IMR-90 (cell line): Measurements from ENCODE around the gene SLC25A11. TPM values are rescaled to one million over a fixed set of nuclear protein-coding genes. Genes with fewer than 3 reads are reported as not detected.

Experiments
- ATAC-seq: fragments of 200-7000 bp; cut with Tn5 transposase; 2 replicates; pipeline ENCODE4 v1.9.1; 2020; ENCODE audit warnings: low read depth, mild to moderate bottlenecking, moderate library complexity
- BruUV-seq: library from RNA; stranded (reverse); fragments of 400-500 nt; replicated peaks from 2 replicates; lab custom pipeline; 2021; lab: Mats Ljungman, UMichigan
- CTCF ChIA-PET: fragments of 300-600 bp; formaldehyde crosslinking; extraction: SDS; loops from one replicate; lab custom pipeline; 2021; ENCODE audit warnings: antibody characterized with exemption; lab: Yijun Ruan, JAX
- POLR2A ChIA-PET: fragments of 300-600 bp; sonication (Branson Sonifier 250); formaldehyde crosslinking; loops from one replicate; lab custom pipeline; 2022; ENCODE audit warnings: antibody characterized with exemption; ENCODE audit not compliant: unreplicated experiment; lab: Charles Lee
- DNase-seq: peaks from one replicate; pipeline ENCODE4 v3.0.0; 2013
- H2AFZ ChIP-seq: replicated peaks from 2 replicates; pipeline ENCODE3; 2013; ENCODE audit warnings: low read length, mild to moderate bottlenecking; ENCODE audit not compliant: poor library complexity
- H2AK5ac ChIP-seq: 2 replicates; pipeline ENCODE4 v1.6.1; 2013; ENCODE audit warnings: low read depth, low read length, inconsistent platforms
- H2AK9ac ChIP-seq: replicated peaks from 2 replicates; pipeline ENCODE3; 2013; ENCODE audit warnings: mild to moderate bottlenecking, low read depth, low read length, moderate library complexity; ENCODE audit not compliant: poor library complexity
- H2BK120ac ChIP-seq: 2 replicates; pipeline ENCODE4 v1.6.1; 2013; ENCODE audit warnings: low read depth, low read length, inconsistent platforms
- H2BK15ac ChIP-seq: 3 replicates; pipeline ENCODE4 v1.6.1; 2013; ENCODE audit warnings: low read depth, low read length, inconsistent platforms
- H2BK20ac ChIP-seq: 2 replicates; pipeline ENCODE4 v1.6.1; 2013; ENCODE audit warnings: low read depth, mild to moderate bottlenecking, inconsistent platforms, low read length, moderate library complexity
- H2BK5ac ChIP-seq: 2 replicates; pipeline ENCODE4 v1.6.1; 2013; ENCODE audit warnings: mild to moderate bottlenecking, low read depth, low read length, inconsistent platforms; ENCODE audit not compliant: poor library complexity, severe bottlenecking
- H3K14ac ChIP-seq: replicated peaks from 2 replicates; pipeline ENCODE4 v1.6.1; 2013; ENCODE audit warnings: low read depth, low read length, inconsistent platforms
- H3K18ac ChIP-seq: 2 replicates; pipeline ENCODE4 v1.6.1; 2013; ENCODE audit warnings: low read depth, low read length, control low read depth
- H3K23ac ChIP-seq: 2 replicates; pipeline ENCODE4 v1.6.1; 2013; ENCODE audit warnings: low read depth, low read length, inconsistent platforms
- H3K27ac ChIP-seq: 2 replicates; pipeline ENCODE4 v1.5.1; 2013; ENCODE audit warnings: mild to moderate bottlenecking, control low read depth, low read length; ENCODE audit not compliant: insufficient read depth
- H3K27me3 ChIP-seq: 2 replicates; pipeline ENCODE4 v1.6.1; 2013; ENCODE audit warnings: low read length; ENCODE audit not compliant: control insufficient read depth, insufficient read depth
- H3K36me3 ChIP-seq: 2 replicates; pipeline ENCODE4 v1.6.1; 2013; ENCODE audit warnings: low read length, mixed read lengths; ENCODE audit not compliant: control insufficient read depth, insufficient read depth
- H3K4ac ChIP-seq: 2 replicates; pipeline ENCODE4 v1.6.1; 2013; ENCODE audit warnings: low read depth, low read length, inconsistent platforms
- H3K4me1 ChIP-seq: 2 replicates; pipeline ENCODE4 v1.6.1; 2013; ENCODE audit warnings: low read length, mixed read lengths; ENCODE audit not compliant: control insufficient read depth, insufficient read depth
- H3K4me2 ChIP-seq: 2 replicates; pipeline ENCODE4 v1.6.1; 2013; ENCODE audit warnings: low read depth, mild to moderate bottlenecking, control low read depth, low read length, moderate library complexity
- H3K4me3 ChIP-seq: 2 replicates; pipeline ENCODE4 v1.5.1; 2013; ENCODE audit warnings: low read depth, mild to moderate bottlenecking, control low read depth, low read length, moderate library complexity; ENCODE audit not compliant: insufficient read depth
- H3K56ac ChIP-seq: 2 replicates; pipeline ENCODE4 v1.6.1; 2013; ENCODE audit warnings: low read length, inconsistent platforms; ENCODE audit not compliant: insufficient read depth; ENCODE audit errors: extremely low read depth
- H3K79me1 ChIP-seq, 2 experiments: 2 replicates each; pipeline ENCODE4 v1.6.1; 2013; ENCODE audit warnings: low read length in 2 of 2, inconsistent platforms in 1 of 2, low read depth in 1 of 2
- H3K9ac ChIP-seq: 2 replicates; pipeline ENCODE4 v1.6.1; 2013; ENCODE audit warnings: low read depth, low read length, control low read depth
- H3K9me1 ChIP-seq: 2 replicates; pipeline ENCODE4 v1.6.1; 2013; ENCODE audit warnings: low read length, inconsistent platforms; ENCODE audit not compliant: insufficient read depth
- H3K9me3 ChIP-seq: 2 replicates; pipeline ENCODE4 v1.6.1; 2013; ENCODE audit warnings: low read length; ENCODE audit not compliant: control insufficient read depth, insufficient read depth
- H4K20me1 ChIP-seq: 2 replicates; pipeline ENCODE4 v1.6.1; 2013; ENCODE audit warnings: low read length, inconsistent platforms; ENCODE audit not compliant: insufficient read depth
- H4K5ac ChIP-seq: 2 replicates; pipeline ENCODE4 v1.6.1; 2013; ENCODE audit warnings: mild to moderate bottlenecking, low read depth, low read length, control low read depth
- H4K8ac ChIP-seq, 2 experiments: 2 replicates each; pipeline ENCODE4 v1.6.1; 2013; ENCODE audit warnings: low read depth in 2 of 2, low read length in 2 of 2, control low read depth in 1 of 2, inconsistent platforms in 1 of 2
- H4K91ac ChIP-seq: 2 replicates; pipeline ENCODE4 v1.6.1; 2013; ENCODE audit warnings: low read depth, low read length, inconsistent platforms; ENCODE audit not compliant: insufficient read depth
- FOS ChIP-seq: fragments of 150-350 bp; IDR thresholded peaks from 2 replicates; pipeline ENCODE4 v1.6.1; 2016; ENCODE audit warnings: low read depth, low read length
- WGBS, 2 experiments: methylation state at CpG; one replicate each; pipeline versions ENCODE4 v1.1.5 to v1.1.7; 2013; ENCODE audit warnings: missing lambda C conversion rate in 2 of 2; ENCODE audit not compliant: insufficient read length in 1 of 2; ENCODE audit errors: extremely low coverage in 2 of 2; 5-methylcytosine and 5-hydroxymethylcytosine counted together
- dilution Hi-C: fragments of 300-500 bp; cut with HindIII; formaldehyde crosslinking; loops from one replicate; pipeline ENCODE4 v1.14.3; 2018; ENCODE audit warnings: low sequenced_read_pairs; ENCODE audit not compliant: unreplicated experiment
- in situ Hi-C: fragments of 300-500 bp; cut with MboI; formaldehyde crosslinking; loops from 3 replicates; pipeline ENCODE4 v1.14.3; 2019; ENCODE audit warnings: low sequenced_read_pairs, inconsistent platforms, mixed read lengths
- intact Hi-C: fragments of 100-400 bp; cut with micrococcal nuclease; formaldehyde crosslinking; loops from 2 replicates; pipeline ENCODE4 v1.10.0; 2022
- polyA plus RNA-seq, 3 experiments: library from polyadenylated mRNA; depleted of rRNA; stranded (reverse); fragments of >200 nt; gene quantifications; 2 replicates each; pipeline ENCODE4 v1.2.3, GENCODE V29; 2012; ENCODE audit warnings: low replicate concordance in 1 of 3
- total RNA-seq: library from RNA; depleted of rRNA; stranded (reverse); fragments of >200 nt; gene quantifications from 2 replicates; pipeline ENCODE4 v1.2.3, GENCODE V29; 2012

SLC25A11 gene
- total and polyA plus RNA-seq, 2 of the 4 experiments (the other 2 are of a cell fraction) = 35.0 to 62.2 TPM

GRCh38 chr17:4971826-4972225 is 32.0 kb upstream of the SLC25A11 start:
- POLR2A ChIA-PET = no interaction called here
- CTCF ChIA-PET = interaction anchor here (1.9 kb wide), 1 partner anchor 9 kb away, joined by 6 read pairs; no protein-coding TSS in a partner anchor

More at GRCh38 chr17:4971826-4972225, 32.0 kb upstream of the SLC25A11 start:
- Histone ChIP-seq H2AFZ (no peak overlapping the region), H3K27ac (no peak overlapping the region), H3K4me3 (no peak overlapping the region), H4K91ac (no peak overlapping the region), H4K8ac (no peak overlapping the region), H2AK5ac (no peak overlapping the region), H3K18ac (no peak overlapping the region), H3K9me1 (peaks cover 19% of the 10 kb centered on the region), H2BK20ac (no peak overlapping the region), H2BK120ac (no peak overlapping the region), H3K36me3 (peaks cover 35% of the 10 kb centered on the region), H3K4me2 (no peak overlapping the region), H4K5ac (no peak overlapping the region), H3K27me3 (no peaks in the 10 kb centered on the region), H3K23ac (no peak overlapping the region), H3K9ac (no peak overlapping the region), H4K20me1 (peaks cover 3% of the 10 kb centered on the region; the same call in 1 of the 2 replicates), H3K4me1 (peaks cover 14% of the 10 kb centered on the region), H3K79me1 (peaks cover 6 to 56% of the 10 kb centered on the region in 2 experiments; a peak in 3 of 4 replicates), H2BK5ac (no peak overlapping the region), H3K4ac (no peak overlapping the region), H2AK9ac (peak overlapping the region; percentile 56), H3K14ac (no peak overlapping the region), H3K56ac (no peak overlapping the region), H2BK15ac (no peak overlapping the region), H3K9me3 (no peaks in the 10 kb centered on the region)
- intact Hi-C loops = no loop called here
- in situ Hi-C loops = no loop called here
- 100% methylated on average over 3 of the region's 6 CpGs; no CpG with 5 or more reads in 1 of the 2 experiments for WGBS, 2 experiments
- BruUV-seq = no TSS peak
- ATAC-seq = no peak
- no peak for TF ChIP-seq FOS
- no peak for DNase-seq
- dilution Hi-C loops = no loop called here
